Fibroblast of skin of right biceps (primary cell): Measurements from ENCODE around the gene SIGLEC1.

Experiments
- DNase-seq: peaks from one replicate; pipeline ENCODE4 v3.0.0-alpha.2; 2013

Gene SIGLEC1

GRCh38 chr20:3724356-3724755 is 12.0 kb upstream of the SIGLEC1 start:
- DNase-seq, result no peak

- no peak for DNase-seq
Observed at GRCh38 chr20:3723284-3723683, 10.9 kb upstream of the SIGLEC1 start.

- DNase-seq, result no peak
Observed at GRCh38 chr20:3721912-3722311, 9.5 kb upstream of the SIGLEC1 start.

- no peak for DNase-seq
Observed at GRCh38 chr20:3720626-3721025, 8.2 kb upstream of the SIGLEC1 start.

GRCh38 chr20:3720068-3720467 is 7.7 kb upstream of the SIGLEC1 start:
- no peak for DNase-seq

GRCh38 chr20:3719046-3719445 is 6.6 kb upstream of the SIGLEC1 start:
- DNase-seq, result no peak

- peak; percentile 40 for DNase-seq
Observed at GRCh38 chr20:3716195-3716834, 3.9 kb upstream of the SIGLEC1 start.

GRCh38 chr20:3714092-3714491 is 1.7 kb upstream of the SIGLEC1 start:
- no peak for DNase-seq

- DNase-seq, result no peak
Observed at GRCh38 chr20:3711484-3711941, 887 bp downstream of the SIGLEC1 start.

GRCh38 chr20:3710703-3711483 is 1.5 kb downstream of the SIGLEC1 start:
- peak; percentile 53 for DNase-seq

- DNase-seq, result no peak
Observed at GRCh38 chr20:3710011-3710466, 2.4 kb downstream of the SIGLEC1 start.

- no peak for DNase-seq
Observed at GRCh38 chr20:3707508-3707899, 4.9 kb downstream of the SIGLEC1 start.

GRCh38 chr20:3706774-3707507 is 5.5 kb downstream of the SIGLEC1 start:
- no peak for DNase-seq

GRCh38 chr20:3705970-3706739 is 6.2 kb downstream of the SIGLEC1 start:
- no peak for DNase-seq

GRCh38 chr20:3705491-3705969 is 6.9 kb downstream of the SIGLEC1 start:
- no peak for DNase-seq

- no peak for DNase-seq
Observed at GRCh38 chr20:3704087-3704486, 8.3 kb downstream of the SIGLEC1 start.

GRCh38 chr20:3702611-3703391 is 9.6 kb downstream of the SIGLEC1 start:
- no peak for DNase-seq

GRCh38 chr20:3701061-3701998 is 11.1 kb downstream of the SIGLEC1 start:
- DNase-seq, result no peak

- DNase-seq, result no peak
Observed at GRCh38 chr20:3699037-3699436, 13.4 kb downstream of the SIGLEC1 start.

GRCh38 chr20:3698591-3699001 is 13.8 kb downstream of the SIGLEC1 start:
- DNase-seq, result no peak
